ENCODE measurements around the gene WWC2. TPM values are rescaled to one million over a fixed set of nuclear protein-coding genes. Genes with fewer than 3 reads are reported as not detected.

Gene WWC2
- total and polyA plus RNA-seq, 2 experiments from 2014 or later, result 18.8 to 30.2 TPM

GRCh38 chr4:183364025-183364424 is 265.0 kb downstream of the WWC2 start:
- no peaks in the 10 kb centered on the region for H3K4me1 ChIP-seq (ENCODE audit: low read depth)
- H3K27ac ChIP-seq, result no peak overlapping the region
- TF ChIP-seq, protein P1, sequence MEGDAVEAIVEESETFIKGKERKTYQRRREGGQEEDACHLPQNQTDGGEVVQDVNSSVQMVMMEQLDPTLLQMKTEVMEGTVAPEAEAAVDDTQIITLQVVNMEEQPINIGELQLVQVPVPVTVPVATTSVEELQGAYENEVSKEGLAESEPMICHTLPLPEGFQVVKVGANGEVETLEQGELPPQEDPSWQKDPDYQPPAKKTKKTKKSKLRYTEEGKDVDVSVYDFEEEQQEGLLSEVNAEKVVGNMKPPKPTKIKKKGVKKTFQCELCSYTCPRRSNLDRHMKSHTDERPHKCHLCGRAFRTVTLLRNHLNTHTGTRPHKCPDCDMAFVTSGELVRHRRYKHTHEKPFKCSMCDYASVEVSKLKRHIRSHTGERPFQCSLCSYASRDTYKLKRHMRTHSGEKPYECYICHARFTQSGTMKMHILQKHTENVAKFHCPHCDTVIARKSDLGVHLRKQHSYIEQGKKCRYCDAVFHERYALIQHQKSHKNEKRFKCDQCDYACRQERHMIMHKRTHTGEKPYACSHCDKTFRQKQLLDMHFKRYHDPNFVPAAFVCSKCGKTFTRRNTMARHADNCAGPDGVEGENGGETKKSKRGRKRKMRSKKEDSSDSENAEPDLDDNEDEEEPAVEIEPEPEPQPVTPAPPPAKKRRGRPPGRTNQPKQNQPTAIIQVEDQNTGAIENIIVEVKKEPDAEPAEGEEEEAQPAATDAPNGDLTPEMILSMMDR (IDR thresholded peaks at IDR 0.05; ENCODE audit: low read depth, low read length), result no peak
- H3K9me3 ChIP-seq (ENCODE audit: low read depth), result no peaks in the 10 kb centered on the region
- no peaks in the 10 kb centered on the region for H3K27me3 ChIP-seq
- H3K36me3 ChIP-seq, result no peaks in the 10 kb centered on the region
- DNase-seq (ENCODE audit: low read depth in 1 of 2, low spot score in 1 of 2), result no peak
- no peak overlapping the region for H3K4me3 ChIP-seq

GRCh38 chr4:183366206-183366835 is 267.3 kb downstream of the WWC2 start:
- no peak overlapping the region for H3K27ac ChIP-seq
- TF ChIP-seq, protein P1 (IDR thresholded peaks at IDR 0.05; ENCODE audit: low read depth, low read length), result no peak

DNA sequence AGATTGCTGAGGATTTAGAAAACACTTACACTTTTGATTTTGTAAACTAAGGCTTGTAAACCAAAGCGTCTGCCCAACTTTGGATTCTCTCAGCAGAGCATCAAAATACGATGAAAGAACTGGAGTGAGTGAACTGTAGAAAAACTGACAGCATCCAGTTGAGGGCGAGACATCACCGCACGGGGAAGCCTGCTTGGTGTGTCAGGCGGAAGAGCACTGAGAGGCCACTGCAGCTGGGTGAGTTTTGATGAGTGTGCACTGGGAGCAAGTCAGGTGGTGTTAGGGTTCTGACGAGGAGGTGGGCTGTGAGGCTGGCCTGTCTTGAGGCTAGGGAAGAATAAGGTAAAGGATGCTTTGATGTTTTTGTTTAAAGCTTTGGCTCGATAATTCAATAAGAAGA is 270.0 kb downstream of the WWC2 start:
- TF ChIP-seq, protein P1 (IDR thresholded peaks at IDR 0.05; ENCODE audit: low read depth, low read length), result no peak
- Histone ChIP-seq H3K27ac (no peak overlapping the region), H3K4me3 (no peak overlapping the region), H3K36me3 (no peaks in the 10 kb centered on the region), H3K9me3 (ENCODE audit: low read depth) (no peaks in the 10 kb centered on the region), H3K27me3 (no peaks in the 10 kb centered on the region), H3K4me1 (ENCODE audit: low read depth) (no peaks in the 10 kb centered on the region)
- DNase-seq (ENCODE audit: low read depth in 1 of 2, low spot score in 1 of 2), result no peak

More at GRCh38 chr4:183366206-183366835, 267.3 kb downstream of the WWC2 start:
- Histone ChIP-seq H3K4me3 (no peak overlapping the region), H3K27me3 (no peaks in the 10 kb centered on the region), H3K36me3 (no peaks in the 10 kb centered on the region), H3K4me1 (ENCODE audit: low read depth) (no peaks in the 10 kb centered on the region), H3K9me3 (ENCODE audit: low read depth) (no peaks in the 10 kb centered on the region)
- DNase-seq (ENCODE audit: low read depth in 1 of 2, low spot score in 1 of 2), result no peak

Other genes starting within 250 kb of the WWC2 start
- gene DCTD, start 181.9 kb upstream of the WWC2 start, total RNA-seq, result 55.4 and 67.1 TPM in 2 replicates
- 73.6 and 86.4 TPM in 2 replicates for gene DCTD, start 181.9 kb upstream of the WWC2 start, polyA plus RNA-seq
- not detected in 2 replicates for gene CLDN22, start 221.0 kb downstream of the WWC2 start, total RNA-seq
- not detected in 2 replicates for gene CLDN22, start 221.0 kb downstream of the WWC2 start, polyA plus RNA-seq
- not detected in 2 replicates for gene CLDN24, start 223.2 kb downstream of the WWC2 start, total RNA-seq
- not detected in 2 replicates for gene CLDN24, start 223.2 kb downstream of the WWC2 start, polyA plus RNA-seq

Data from cardiac muscle cell (in vitro differentiated cells and primary cell).